ENCODE data around the gene DCBLD1.

- TF ChIP-seq CTCF (IDR thresholded peaks at IDR 0.05; ENCODE audit: insufficient read depth, low read length, poor library complexity, severe bottlenecking), result no peak
- TF ChIP-seq EZH2phosphoT487 (conservative IDR thresholded peaks at IDR 0.05; ENCODE audit: low read length), result no peak
Observed at GRCh38 chr6:117494283-117494682, 11.8 kb downstream of the DCBLD1 start.
